Measurements from ENCODE around the gene LTBP1. TPM values are rescaled to one million over a fixed set of nuclear protein-coding genes. Genes with fewer than 3 reads are reported as not detected.
"Not testable (repeated sequence)": the region's sequence is repeated elsewhere in the genome, so short reads cannot be mapped to it uniquely, and the experiment has no call there.

The LTBP1 gene
- total and polyA plus RNA-seq, 7 experiments from 2014 or later = 0.29 to 2.1 TPM; not detected in 5

DNA sequence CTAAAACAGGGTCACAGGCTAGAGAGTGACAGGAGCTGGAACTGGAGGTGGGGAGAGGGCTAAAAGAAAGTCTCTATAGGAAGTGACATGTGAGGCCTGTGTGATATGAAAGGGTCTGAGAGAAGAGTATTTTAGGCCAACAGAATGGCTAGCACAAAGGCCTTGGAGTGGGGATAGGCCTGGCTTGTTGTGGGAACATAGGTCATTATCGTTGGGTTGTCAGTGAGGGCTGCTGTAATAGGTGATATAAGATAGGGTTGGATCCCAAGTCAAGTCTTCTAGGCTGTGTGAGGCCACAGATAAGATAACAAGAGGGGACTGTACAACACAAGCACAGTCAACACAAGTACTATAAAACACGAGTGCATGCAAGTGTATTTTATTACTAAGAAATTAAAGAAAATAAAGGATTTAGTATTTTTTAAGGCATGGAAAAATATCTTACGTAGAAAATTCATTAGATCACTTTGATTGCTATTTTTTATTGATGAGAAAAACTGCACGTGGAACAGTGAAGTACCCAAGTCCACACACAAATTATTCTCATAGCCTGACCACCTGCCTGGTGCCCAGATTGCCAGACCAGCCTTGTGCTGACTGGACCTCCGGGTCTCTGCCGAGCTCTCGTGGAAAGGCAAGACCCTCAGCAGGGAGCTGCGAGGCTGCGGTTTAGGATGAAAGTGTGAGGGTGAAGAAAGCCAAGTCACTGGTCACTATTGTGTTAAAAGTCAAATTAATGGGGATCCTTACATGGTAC, 14.1 kb downstream of the LTBP1 start:
- no peak for ATAC-seq
- ChIA-PET POLR2A (no interaction called here), CTCF (no interaction called here)
- no peaks in the 10 kb centered on the region for H3K9me3 ChIP-seq (ENCODE audit: control insufficient read depth in 2 of 3, low read length in 3 of 3)
- no peak overlapping the region for H3K27ac Mint-ChIP-seq
- H3K27me3 Mint-ChIP-seq = peaks cover 5 to 19% (median 9%) of the 10 kb centered on the region in 5 donors
- intact Hi-C loops (cut with micrococcal nuclease) = no loop called here
- H3K4me3 ChIP-seq (ENCODE audit: low read length) = no peak overlapping the region
- no peaks in the 10 kb centered on the region for H3K27me3 ChIP-seq (ENCODE audit: control insufficient read depth in 2 of 2, insufficient read depth in 2 of 2, low read length in 2 of 2)
- no peak for DNase-seq
- no peak overlapping the region for H3K27ac ChIP-seq (ENCODE audit: low read depth, low read length)
- no peaks in the 10 kb centered on the region for H3K4me1 ChIP-seq (ENCODE audit: control insufficient read depth in 2 of 2, insufficient read depth in 2 of 2, low read length in 2 of 2)
- H3K9me3 Mint-ChIP-seq = no peaks in the 10 kb centered on the region
- H3K36me3 Mint-ChIP-seq = no peaks in the 10 kb centered on the region
- no peaks in the 10 kb centered on the region for H3K36me3 ChIP-seq (ENCODE audit: control insufficient read depth in 2 of 3, insufficient read depth in 3 of 3, low read length in 3 of 3)
- H3K4me3 Mint-ChIP-seq = no peak overlapping the region
- no peaks in the 10 kb centered on the region for H3K4me1 Mint-ChIP-seq

DNA sequence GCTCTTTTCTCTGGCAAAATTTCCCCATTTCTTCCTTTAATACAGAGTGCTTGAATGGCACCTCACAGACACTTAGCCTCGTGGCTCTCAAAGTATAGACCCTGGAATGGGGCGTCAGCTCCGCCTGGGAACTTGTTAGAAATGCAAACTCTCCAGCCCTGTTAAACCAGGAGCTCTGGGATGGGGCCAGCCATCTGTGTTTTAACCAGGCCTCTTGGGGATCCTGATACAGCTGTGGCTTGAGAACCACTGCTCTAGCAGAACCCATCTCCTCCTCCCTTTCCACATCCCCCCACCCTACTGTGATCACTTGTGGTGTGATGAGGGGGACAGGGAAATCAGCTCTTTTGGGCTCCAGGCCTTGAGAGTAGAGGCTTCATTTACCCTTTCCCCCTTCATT, 15.9 kb downstream of the LTBP1 start:
- DNase-seq (no peak), ATAC-seq (no peak)
- Histone ChIP-seq H3K27ac (ENCODE audit: low read depth, low read length) (no peak overlapping the region), H3K27me3 (ENCODE audit: control insufficient read depth in 2 of 2, insufficient read depth in 2 of 2, low read length in 2 of 2) (no peaks in the 10 kb centered on the region), H3K4me3 (ENCODE audit: low read length) (no peak overlapping the region), H3K4me1 (ENCODE audit: control insufficient read depth in 2 of 2, insufficient read depth in 2 of 2, low read length in 2 of 2) (no peaks in the 10 kb centered on the region), H3K36me3 (ENCODE audit: control insufficient read depth in 2 of 3, insufficient read depth in 3 of 3, low read length in 3 of 3) (no peaks in the 10 kb centered on the region), H3K9me3 (ENCODE audit: control insufficient read depth in 2 of 3, low read length in 3 of 3) (no peaks in the 10 kb centered on the region)
- intact Hi-C loops (cut with micrococcal nuclease) = no loop called here
- Mint-ChIP-seq H3K27me3 (peaks cover 5 to 13% (median 6%) of the 10 kb centered on the region in 5 donors), H3K36me3 (no peaks in the 10 kb centered on the region), H3K4me1 (no peaks in the 10 kb centered on the region), H3K4me3 (no peak overlapping the region), H3K27ac (no peak overlapping the region), H3K9me3 (no peaks in the 10 kb centered on the region)
- CTCF ChIA-PET = no interaction called here
- POLR2A ChIA-PET = no interaction called here

DNA sequence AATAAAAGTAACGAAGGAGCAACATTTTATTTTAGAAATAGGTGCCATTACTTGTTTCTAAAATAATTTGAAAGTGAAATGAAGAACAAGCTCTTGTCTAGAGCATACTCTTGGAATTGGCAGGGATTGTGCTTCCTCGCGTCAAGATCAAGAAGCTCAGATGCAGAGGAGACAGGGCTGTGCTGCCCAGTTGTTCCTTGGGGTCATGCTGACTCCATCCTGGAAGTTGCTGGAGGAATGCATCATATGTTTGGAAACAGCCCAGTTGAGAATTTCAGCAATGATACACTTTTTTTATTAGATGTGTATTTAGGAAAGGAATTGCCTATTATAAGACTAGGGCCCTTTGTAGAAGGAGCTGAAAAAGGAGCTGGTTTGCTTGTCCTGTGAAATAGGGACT, 17.2 kb downstream of the LTBP1 start:
- Mint-ChIP-seq H3K4me1 (no peaks in the 10 kb centered on the region), H3K27ac (no peak overlapping the region), H3K9me3 (no peaks in the 10 kb centered on the region), H3K4me3 (no peak overlapping the region), H3K36me3 (no peaks in the 10 kb centered on the region), H3K27me3 (peaks cover 2 to 11% (median 6%) of the 10 kb centered on the region in 5 donors)
- Histone ChIP-seq H3K4me3 (ENCODE audit: low read length) (no peak overlapping the region), H3K9me3 (ENCODE audit: control insufficient read depth in 2 of 3, low read length in 3 of 3) (no peaks in the 10 kb centered on the region), H3K27ac (ENCODE audit: low read depth, low read length) (no peak overlapping the region), H3K27me3 (ENCODE audit: control insufficient read depth in 2 of 2, insufficient read depth in 2 of 2, low read length in 2 of 2) (no peaks in the 10 kb centered on the region), H3K36me3 (ENCODE audit: control insufficient read depth in 2 of 3, insufficient read depth in 3 of 3, low read length in 3 of 3) (no peaks in the 10 kb centered on the region), H3K4me1 (ENCODE audit: control insufficient read depth in 2 of 2, insufficient read depth in 2 of 2, low read length in 2 of 2) (no peaks in the 10 kb centered on the region)
- DNase-seq (no peak), ATAC-seq (no peak)
- ChIA-PET CTCF (no interaction called here), POLR2A (no interaction called here)
- intact Hi-C loops (cut with micrococcal nuclease) = no loop called here

DNA sequence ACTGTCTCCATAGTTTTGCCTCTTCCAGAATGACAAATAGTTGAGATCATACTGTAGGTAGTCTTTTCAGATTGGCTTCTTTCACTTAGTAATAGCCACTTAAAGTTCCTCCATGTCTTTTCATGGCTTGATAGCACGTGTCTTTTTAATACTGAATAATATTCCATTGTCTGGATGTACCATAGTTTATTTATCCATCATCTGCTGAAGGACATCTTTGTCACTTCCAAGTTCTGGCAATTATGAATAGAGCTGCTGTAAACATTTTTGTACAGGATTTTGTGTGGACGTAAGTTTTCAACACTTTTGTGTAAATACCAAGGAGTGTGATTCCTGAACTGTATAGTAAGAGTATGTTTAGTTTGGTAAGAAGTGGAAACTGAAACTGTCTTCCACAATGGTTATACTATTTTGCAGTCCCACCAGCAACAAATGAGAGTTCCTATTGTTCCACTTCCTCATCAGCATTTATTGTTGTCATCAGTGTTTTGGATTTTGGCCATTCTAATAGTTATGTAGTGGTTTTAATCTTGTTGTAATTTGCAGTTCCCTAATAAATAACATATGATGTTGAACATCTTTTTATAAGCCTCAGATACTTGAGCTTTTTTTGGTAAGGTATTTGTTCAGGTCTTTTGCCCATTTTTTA, 18.9 kb downstream of the LTBP1 start:
- CTCF ChIA-PET = interaction anchor here (0.6 kb wide), 1 partner anchor 585 kb away, joined by 3 read pairs; no protein-coding TSS in a partner anchor
- Mint-ChIP-seq H3K27me3 (peaks cover 0 to 15% (median 5%) of the 10 kb centered on the region in 5 donors), H3K4me1 (no peaks in the 10 kb centered on the region), H3K4me3 (no peak overlapping the region), H3K36me3 (no peaks in the 10 kb centered on the region), H3K9me3 (peaks cover 0 to 10% (median 5%) of the 10 kb centered on the region in 11 donors), H3K27ac (no peak overlapping the region)
- Histone ChIP-seq H3K4me1 (ENCODE audit: control insufficient read depth in 2 of 2, insufficient read depth in 2 of 2, low read length in 2 of 2) (no peaks in the 10 kb centered on the region), H3K27ac (ENCODE audit: low read depth, low read length) (no peak overlapping the region), H3K4me3 (ENCODE audit: low read length) (no peak overlapping the region), H3K36me3 (ENCODE audit: control insufficient read depth in 2 of 3, insufficient read depth in 3 of 3, low read length in 3 of 3) (no peaks in the 10 kb centered on the region), H3K27me3 (ENCODE audit: control insufficient read depth in 2 of 2, insufficient read depth in 2 of 2, low read length in 2 of 2) (no peaks in the 10 kb centered on the region), H3K9me3 (ENCODE audit: control insufficient read depth in 2 of 3, low read length in 3 of 3) (no peaks in the 10 kb centered on the region)
- POLR2A ChIA-PET = no interaction called here
- ATAC-seq = no peak
- intact Hi-C loops (cut with micrococcal nuclease) = no loop called here
- DNase-seq = no peak

DNA sequence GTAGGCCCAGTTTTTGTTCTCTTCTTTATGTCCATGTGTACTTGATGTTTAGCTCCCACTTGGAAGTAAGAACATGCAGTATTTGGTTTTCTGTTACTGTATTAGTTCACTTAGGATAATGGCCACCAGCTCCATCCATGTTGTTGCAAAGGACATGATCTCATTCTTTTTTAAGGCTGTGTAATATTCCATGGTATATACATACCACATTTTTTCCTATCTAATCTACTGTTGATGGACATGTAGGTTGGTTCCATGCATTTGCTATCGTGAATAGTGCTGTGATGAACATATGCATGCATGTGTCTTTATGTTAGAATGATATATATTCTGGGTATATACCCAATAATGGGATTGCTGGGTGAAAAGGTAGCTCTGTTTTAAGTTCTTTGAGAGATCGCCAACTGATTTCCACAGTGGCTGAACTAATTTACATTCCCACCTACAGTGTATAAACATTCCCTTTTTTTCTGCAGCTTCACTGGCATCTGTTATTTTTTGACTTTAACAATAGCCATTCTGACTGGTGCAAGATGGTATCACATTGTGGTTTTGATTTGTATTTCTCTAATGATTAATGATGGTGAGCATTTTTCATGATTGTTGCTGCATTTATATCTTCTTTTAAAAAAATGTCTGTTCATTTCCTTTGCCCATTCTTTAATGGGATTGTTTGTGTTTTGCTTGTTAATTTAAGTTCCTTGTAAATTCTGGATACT, 22.9 kb downstream of the LTBP1 start:
- H3K4me3 Mint-ChIP-seq = no peak overlapping the region
- H3K27me3 ChIP-seq (ENCODE audit: control insufficient read depth in 2 of 2, insufficient read depth in 2 of 2, low read length in 2 of 2) = no peaks in the 10 kb centered on the region
- H3K27ac Mint-ChIP-seq = no peak overlapping the region
- no peaks in the 10 kb centered on the region for H3K4me1 ChIP-seq (ENCODE audit: control insufficient read depth in 2 of 2, insufficient read depth in 2 of 2, low read length in 2 of 2)
- ChIA-PET CTCF (no interaction called here), POLR2A (no interaction called here)
- no peak overlapping the region for H3K27ac ChIP-seq (ENCODE audit: low read depth, low read length)
- H3K27me3 Mint-ChIP-seq = peaks cover 6 to 30% (median 21%) of the 10 kb centered on the region in 5 donors
- intact Hi-C loops (cut with micrococcal nuclease) = no loop called here
- DNase-seq (no peak), ATAC-seq (no peak)
- no peak overlapping the region for H3K4me3 ChIP-seq (ENCODE audit: low read length)
- peaks cover 0 to 28% (median 8%) of the 10 kb centered on the region in 11 donors for H3K9me3 Mint-ChIP-seq
- no peaks in the 10 kb centered on the region for H3K9me3 ChIP-seq (ENCODE audit: control insufficient read depth in 2 of 3, low read length in 3 of 3)
- no peaks in the 10 kb centered on the region for H3K4me1 Mint-ChIP-seq
- no peaks in the 10 kb centered on the region for H3K36me3 Mint-ChIP-seq
- H3K36me3 ChIP-seq (ENCODE audit: control insufficient read depth in 2 of 3, insufficient read depth in 3 of 3, low read length in 3 of 3) = no peaks in the 10 kb centered on the region

DNA sequence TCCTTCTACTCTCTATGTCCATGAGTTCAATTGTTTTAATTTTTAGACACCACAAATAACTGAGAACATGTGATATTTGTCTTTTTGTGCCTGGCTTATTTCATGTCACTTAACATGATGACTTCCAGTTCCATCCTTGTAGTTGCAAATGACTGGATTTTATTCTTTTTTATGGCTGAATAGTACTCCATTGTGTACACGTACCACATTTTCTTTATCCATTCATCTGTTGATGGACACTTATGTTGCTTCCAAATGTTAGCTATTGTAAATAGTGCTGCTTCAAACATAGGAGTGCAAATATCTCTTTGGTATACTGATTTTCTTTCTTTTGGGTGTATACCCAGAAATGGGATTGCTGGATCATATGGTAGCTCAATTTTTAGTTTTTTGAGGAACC, 27.0 kb downstream of the LTBP1 start:
- H3K36me3 ChIP-seq (ENCODE audit: control insufficient read depth in 2 of 3, insufficient read depth in 3 of 3, low read length in 3 of 3); H3K36me3 Mint-ChIP-seq; H3K4me1 ChIP-seq (ENCODE audit: control insufficient read depth in 2 of 2, insufficient read depth in 2 of 2, low read length in 2 of 2); H3K27ac Mint-ChIP-seq; H3K27me3 ChIP-seq (ENCODE audit: control insufficient read depth in 2 of 2, insufficient read depth in 2 of 2, low read length in 2 of 2); H3K27ac ChIP-seq (ENCODE audit: low read depth, low read length); POLR2A ChIA-PET; H3K9me3 ChIP-seq (ENCODE audit: control insufficient read depth in 2 of 3, low read length in 3 of 3); H3K4me3 Mint-ChIP-seq; H3K4me1 Mint-ChIP-seq; CTCF ChIA-PET; ATAC-seq; intact Hi-C loops (cut with micrococcal nuclease); DNase-seq; H3K4me3 ChIP-seq (ENCODE audit: low read length): not testable (repeated sequence)
- peaks cover 5 to 40% (median 27%) of the 10 kb centered on the region in 5 donors for H3K27me3 Mint-ChIP-seq
- H3K9me3 Mint-ChIP-seq = peaks cover 4 to 44% (median 13%) of the 10 kb centered on the region in 11 donors

Measured in naive thymus-derived CD4-positive, alpha-beta T cell (primary cell).